GM18870 (cell line): ENCODE measurements around the gene RFNG.

Source experiments
- ATAC-seq: cut with Tn5 transposase; IDR thresholded peaks from one replicate; pipeline ENCODE4 v1.9.1; 2021; ENCODE audit warnings: moderate library complexity; ENCODE audit not compliant: unreplicated experiment

RFNG gene

DNA sequence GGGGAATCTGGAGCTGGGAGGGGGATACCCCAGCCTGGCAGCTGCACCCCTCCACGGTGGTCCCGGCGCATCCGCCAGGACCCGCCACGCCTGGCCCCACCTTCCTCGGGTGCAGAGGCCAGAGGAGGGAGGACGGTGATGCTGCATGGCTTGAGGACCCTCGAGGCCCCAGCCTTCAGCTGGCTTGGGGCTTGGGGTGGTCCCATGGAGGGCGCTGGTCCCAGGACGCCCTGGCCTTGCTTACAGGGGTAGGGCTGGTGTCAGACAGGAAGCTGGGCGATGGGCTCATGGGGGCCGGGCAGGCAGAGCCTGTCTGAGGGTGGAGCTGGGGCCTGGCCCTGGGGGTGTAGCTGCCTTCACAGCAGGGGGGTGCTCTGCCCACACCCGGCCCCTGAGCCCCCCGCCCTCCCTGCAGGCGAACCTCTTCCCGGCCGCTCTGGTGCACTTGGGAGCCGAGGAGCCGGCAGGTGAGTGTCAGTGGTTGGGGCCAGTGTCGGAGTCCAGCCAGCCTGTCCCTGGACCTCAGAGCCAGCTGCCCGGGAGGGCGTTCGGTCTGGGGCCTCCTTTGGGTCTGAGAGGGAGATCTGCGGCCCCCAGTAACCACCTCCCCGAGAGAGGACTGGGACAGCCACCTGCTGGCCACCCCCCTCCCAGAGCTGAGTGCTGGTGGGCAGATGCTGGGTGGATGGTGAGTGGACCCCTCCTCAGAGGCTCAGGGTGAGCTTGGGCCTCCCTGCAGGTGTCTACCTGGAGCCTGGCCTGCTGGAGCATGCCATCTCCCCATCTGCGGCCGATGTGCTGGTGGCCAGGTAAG lies 35.3 kb downstream of the RFNG start:
- ATAC-seq = no peak

DNA sequence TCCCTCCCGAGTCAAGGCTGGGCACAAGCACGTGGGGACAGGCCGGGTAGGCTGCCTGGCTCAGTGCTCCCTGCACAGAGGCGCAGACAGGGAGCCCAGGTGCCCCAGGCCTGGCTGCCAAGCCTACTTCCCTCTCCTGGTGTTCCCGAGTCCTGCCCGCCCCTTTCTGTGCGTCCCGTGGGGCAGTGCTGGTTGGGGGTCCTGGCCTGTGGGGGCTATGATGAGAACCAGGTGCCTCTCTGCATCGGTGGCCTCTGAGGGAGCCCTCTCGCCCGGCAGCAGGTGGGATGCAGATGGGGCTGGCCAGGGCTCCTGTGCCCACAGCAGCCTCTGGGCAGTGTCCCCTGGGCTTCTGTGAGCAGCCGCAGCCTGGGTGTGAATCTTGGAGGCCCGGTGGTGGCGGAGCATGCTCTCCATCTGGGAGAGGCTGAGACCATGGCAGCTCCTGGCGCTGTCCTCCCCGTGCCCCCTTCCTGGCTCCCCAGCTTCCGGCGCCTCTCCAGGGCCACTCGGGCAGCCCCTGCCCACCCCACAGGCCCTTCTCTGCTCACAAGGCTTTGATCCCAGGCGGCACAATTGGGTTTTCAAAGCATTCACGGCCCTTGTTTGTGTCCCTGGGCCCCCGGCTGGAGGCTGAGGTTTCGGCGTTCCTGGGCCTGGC lies 36.2 kb downstream of the RFNG start:
- no peak for ATAC-seq

DNA sequence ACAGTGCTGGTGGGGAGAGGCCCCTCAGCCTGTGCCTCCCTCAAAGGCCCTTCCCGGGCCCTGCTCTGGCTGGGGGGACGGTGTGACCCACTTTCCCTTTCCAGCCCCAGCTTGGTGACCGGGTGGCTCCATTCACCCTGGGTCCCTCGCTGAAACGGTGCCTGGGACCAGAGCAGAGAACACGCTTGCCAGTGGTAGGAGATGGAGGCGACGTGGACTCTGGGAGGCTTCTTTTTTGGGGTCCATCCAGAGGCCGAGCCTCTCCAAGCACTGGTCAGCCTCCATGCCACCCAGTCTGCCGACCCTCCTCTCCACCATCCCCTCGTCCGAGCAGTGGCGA lies 36.7 kb downstream of the RFNG start:
- ATAC-seq = no peak

DNA sequence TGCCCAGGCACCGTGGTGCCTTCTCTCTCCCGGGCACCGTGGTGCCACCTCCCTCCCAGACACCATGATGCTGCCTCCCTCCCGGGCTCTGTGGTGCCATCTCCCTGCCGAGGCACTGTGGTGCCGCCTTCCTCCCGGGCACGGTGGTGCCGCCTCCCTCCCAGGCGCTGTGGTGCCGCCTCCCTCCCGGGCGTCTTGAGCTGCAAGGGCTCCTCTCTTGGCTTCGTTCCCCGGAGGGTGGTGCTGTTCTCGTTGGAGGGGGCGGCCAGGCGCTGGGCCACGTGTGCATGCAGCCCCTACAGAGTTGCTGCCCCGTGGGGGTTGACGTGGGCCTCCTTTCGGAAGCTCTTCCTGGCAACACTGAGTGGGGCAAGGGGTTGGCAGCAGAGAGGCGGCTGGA lies 37.2 kb downstream of the RFNG start:
- ATAC-seq = no peak

DNA sequence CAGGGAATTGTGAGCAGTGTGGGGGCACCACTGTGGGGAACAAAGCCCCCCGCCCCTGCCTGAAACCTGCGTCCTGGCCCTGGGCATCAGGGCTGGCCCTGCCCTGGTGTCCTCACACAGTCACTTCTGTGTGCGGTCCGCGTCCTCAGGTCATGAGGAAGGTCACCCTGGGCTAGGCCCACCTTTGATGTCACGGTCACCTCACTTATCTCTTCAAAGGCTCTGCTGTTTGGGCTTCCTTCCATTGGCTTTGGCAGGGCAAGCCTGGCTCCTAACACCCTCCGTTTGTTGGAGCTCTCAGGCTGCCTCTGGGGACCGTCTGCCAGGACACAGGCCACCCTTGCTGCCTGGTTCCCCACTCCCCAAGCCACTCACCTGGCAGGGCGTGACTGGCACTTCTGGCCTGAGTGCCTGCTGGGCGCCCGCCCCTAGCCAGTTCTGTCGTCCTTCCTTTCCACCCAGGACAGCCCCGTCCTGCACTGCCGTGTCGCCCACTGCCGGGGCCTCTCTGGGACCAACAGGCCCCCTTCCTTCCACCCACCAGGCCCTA lies 37.8 kb downstream of the RFNG start:
- no peak for ATAC-seq

DNA sequence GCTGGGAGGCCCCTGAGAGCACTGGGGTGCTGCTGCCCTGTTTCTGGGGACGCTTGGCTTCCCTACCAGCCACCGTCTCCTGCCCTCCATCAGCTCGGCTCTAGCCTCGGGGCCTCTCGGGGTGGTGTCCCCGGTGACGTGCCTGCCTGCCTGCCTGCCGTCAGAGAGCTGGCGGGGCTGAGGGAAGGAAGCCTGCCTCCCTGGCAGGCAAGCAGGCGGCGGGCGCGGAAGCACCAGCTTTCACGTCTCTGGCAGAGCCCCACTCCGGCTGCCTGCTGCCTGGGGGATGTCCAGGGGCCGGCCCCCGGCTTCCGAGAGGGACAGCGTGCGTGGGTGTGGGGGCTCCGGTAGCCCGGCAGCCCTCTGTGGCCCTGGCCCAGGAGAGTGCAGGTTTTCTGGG lies 38.3 kb downstream of the RFNG start:
- no peak for ATAC-seq

DNA sequence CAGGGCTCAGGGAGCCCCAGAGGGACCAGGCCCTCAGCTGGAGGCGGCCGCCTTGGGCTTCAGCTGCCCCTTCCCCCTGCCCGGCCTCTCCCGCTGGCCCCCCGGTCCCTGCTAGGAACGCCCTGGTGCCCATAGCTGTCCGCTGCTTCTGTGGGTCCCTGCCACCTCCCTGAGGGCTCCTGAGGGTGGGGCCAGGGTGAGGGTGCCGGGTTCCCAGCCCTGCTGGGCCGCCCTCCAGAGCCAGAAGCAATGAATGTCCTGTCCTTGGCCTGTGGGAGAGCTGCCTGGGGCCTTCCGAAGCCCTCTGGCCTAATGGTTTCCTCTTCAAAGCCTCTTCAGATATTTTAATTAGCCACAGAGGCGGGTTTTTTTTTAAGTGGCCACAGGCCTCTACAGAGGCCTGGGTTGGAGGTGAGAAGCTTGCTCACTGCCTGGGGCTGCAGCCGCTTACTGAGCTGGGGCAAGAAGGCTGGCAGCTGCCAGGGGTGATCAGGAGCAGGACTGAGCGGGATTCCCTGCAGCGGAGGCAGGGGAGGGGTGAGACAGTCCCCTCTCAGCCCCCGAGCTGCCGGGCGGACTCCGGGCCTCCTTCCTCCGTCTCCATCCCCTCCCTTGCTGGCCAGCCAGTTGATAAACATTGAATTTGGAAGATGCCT lies 38.8 kb downstream of the RFNG start:
- ATAC-seq = no peak

DNA sequence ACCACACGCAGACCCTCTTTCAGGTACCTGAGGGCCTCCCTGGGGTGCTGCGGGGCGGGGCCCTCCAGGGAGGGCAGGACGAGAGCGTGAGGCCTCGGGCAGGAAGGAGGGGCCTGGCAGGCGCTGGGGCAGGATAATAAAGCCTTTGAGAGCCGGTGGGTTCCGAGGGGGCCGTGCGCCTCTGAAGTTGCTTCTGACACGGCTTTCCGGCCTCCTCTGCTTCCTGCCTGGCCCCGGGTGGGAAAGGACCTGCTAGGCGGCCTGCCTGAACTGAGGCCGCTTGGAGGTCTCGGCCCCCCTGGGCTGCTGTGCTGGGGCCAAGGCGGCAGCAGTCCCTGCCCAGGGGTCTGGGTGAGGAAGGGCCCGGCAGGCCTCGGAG lies 39.4 kb downstream of the RFNG start:
- no peak for ATAC-seq

DNA sequence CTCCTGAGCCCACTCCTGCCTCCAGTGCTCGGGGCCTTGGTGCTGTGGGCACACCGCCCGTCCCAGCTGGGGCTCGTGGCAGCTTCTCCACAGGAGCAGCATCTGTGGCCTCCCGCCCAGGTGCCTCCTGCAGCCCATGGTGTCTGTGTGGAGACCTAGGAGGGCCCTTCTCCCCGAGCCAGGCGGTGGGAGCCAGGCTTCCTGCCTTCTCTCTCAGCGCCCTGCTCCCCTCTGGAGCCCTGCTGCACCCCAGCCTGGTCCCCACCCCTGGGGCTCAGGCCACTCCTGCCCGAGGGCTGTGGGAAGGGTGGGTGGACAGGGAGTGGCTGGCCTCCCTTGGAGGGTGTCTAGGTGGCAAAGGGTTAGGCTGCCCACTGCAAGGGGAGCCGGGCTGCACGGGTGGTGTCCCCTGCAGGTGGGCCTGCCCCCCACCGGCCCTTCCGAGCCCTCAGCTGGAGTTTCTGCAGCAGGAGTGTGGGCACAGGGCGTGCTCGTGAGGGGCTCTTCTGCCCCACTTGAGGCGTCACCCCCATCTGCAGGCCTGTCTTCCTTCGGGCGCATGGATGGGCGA lies 39.9 kb downstream of the RFNG start:
- ATAC-seq = no peak

DNA sequence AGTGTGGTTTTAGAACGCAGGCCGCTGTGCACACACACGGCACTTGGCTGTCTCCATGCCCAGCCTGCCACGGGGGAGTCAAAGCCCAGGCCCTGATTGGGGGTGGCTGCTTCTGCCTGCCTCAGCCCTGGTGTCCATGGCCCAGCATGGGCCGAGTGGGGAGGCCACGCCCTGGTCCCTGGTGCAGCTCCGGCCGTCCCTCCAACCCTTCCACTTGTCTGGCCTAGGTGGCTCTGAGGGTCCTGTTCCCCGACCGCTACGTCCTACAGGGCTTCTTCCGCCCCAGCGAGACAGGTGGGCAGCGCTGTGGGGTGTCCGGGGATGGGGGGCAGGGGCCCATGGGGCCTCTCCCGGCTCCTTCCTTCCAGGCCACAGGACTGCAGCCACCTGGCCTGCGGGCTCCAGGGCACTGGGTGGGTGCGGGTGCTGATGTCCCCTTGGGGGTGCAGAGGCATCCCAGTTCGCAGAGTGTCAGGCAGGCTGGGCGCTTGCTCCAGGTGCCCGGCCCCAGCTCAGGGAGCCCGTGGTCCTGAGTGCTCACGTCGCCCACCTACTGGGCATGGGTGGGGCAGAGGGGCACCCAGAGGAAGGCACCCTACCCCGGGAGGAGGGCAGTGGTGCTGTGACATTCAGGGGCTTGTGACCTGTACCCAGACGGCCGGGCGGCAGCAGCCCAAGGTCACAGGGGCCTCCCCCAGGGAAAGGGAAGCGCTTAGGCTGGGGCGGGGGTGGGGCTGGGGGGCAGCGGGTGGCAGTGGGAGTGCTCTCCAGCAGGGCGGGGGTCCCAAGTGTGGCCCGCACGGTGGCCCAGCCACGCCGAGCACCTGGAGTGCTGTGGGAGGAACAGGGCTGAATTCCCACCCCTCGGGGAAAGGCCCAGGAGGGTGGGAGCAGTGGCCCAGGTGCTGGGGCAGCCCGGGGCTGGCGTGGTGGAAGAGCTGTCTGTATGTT lies 40.8 kb downstream of the RFNG start:
- ATAC-seq = no peak

DNA sequence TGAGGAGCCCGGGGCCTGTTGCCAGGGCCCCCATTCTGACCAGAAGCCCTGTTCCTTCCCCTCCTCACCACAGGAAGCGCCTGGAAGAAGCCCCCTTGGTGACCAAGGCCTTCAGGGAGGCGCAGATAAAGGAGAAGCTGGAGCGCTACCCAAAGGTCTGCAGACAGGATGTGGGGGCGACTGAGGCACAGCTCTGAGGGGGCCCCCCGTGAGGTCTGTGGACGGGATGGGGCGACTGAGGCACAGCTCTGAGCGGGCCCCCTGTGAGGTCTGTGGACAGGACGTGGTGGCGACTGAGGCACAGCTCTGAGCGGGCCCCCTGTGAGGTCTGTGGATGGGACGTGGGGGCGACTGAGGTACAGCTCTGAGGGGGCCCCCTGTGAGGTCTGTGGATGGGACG lies 42.2 kb downstream of the RFNG start:
- ATAC-seq = no peak

DNA sequence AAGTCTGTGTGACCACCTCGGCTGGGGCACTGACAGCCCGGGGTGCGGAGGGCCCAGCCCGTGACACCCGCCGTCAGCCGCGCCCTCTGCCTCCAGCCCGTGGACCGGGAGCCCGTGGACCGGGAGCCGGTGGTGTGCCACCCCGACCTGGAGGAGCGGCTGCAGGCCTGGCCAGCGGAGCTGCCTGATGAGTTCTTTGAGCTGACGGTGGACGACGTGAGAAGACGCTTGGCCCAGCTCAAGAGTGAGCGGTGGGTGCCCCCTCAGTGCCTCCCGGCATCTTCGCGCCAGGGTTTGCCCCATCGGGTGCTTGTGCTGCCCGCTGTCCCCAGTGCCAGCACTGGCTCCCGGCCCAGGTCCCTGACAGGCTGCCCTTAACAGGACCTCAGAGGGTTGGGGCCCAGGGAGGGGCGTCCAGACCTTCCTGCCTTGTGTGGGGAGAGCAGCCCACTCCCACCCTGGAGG lies 42.6 kb downstream of the RFNG start:
- no peak for ATAC-seq

DNA sequence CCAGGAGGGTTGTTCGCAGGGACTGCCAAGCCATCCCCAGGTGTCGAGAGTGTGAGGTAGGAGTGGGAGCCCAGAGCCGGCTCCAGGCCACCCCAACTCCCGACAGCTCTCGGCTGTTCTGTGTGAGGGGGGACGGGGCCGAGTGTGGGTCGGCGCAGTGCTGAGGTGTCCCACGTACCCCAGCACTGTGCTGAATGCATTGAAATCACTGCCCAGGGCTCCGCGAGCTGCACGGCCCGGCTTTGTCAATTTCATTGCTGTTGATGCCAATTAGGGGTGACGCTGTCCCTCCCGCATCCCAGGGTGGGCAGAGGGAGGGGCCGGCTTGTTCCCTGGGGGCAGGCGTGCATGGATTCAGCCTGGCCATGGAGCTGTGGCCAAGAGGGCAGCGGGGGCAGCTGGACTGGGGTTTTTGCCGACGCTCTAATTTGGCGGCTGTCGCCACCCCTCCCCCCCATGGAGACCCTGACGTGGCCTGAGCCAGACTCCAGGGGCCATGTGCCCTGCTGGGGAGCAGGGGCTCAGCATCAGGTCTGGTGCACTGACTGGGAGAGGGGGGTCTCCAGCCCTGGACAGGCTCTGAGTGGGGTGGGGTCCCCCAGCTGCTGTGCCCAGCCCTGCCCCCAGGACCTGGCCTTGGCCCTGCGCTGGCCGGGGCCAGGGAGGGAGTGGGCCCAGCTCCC lies 43.2 kb downstream of the RFNG start:
- ATAC-seq = no peak

DNA sequence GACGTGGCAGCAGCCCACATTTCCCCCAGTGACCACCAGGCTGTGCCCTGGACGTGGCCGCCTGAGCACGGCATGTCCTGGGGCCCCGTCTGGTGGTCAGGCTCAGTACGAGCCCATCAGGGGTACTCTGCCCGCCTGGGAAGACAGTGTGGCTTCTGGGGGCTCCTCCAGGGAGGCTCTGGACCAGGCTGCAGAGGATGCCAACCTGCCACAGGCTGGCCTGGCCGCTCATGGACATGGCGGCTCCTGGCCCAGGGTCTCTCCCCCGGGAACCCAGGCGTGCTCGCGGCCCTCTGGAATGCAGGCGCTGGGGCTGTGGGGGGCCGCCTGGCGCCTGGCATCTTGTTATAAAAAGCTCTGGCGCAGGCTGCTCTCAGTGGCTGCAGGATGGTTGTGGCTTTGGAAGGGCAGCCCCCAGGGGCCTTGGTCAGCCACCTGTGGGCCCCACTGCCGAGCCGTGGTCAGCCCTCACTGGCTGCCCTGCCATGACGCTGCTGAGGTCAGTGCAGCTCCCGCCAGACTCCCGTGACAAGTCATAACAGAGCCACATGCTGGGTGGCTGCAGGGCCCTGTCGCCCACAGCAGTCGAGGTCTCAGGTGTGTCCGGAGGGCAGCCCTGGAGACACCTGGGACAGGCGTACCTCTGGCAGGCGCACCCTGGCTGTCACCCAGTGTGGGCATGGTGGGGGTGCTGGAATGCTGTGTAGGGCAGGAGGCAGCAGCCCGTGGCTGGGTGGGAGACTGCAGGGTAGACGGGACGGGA lies 43.9 kb downstream of the RFNG start:
- no peak for ATAC-seq

DNA sequence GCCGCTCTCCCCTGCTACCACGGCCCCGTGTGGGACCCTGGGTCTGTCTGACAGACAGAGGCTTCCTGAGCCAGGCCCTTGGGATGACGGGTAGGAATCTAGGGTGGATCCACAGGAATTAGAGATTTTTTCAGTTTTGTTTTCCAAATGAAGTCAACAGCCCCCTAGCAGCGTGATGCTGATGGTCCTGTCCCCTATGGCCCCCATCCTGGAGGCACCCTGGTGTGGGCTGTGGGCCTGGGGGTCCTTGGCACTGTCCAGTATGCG lies 44.5 kb downstream of the RFNG start:
- no peak for ATAC-seq

DNA sequence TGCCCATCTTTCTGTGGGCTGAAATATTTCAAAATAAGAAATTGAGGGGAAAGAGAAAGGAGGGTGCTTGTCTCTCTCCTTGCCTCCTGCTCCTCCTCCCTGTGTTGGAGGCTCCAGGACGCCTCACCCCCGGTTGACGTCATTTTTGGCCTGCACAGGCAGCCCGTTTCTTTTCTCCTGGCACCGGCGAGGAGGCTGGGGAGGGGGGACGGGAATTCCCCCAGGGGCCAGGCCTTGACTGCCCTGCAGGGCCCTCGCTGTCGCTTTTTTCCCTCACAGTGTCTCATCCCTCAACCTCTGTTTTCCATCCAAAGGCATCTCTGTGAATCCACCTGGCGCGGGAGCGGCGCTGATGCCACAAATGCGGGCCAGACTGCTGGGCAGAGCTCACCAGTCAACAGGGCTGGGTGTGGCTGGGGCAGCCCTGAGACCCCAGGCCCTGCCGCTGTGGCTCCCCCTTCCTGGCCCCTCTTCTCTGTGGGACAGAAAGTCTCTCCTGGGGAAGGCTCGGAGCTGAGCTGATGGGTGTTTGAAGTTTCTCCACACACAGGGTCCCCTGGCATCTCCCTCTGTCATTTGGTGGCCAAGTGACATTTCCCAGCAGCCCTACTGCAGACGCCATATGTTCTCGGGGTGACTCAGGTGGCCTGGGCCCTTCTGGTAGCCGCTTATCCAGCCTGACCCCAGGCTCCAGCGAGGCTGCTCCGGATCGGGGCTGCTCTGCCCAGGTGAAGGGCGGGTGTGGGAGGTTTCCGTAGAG lies 45.0 kb downstream of the RFNG start:
- ATAC-seq = no peak

DNA sequence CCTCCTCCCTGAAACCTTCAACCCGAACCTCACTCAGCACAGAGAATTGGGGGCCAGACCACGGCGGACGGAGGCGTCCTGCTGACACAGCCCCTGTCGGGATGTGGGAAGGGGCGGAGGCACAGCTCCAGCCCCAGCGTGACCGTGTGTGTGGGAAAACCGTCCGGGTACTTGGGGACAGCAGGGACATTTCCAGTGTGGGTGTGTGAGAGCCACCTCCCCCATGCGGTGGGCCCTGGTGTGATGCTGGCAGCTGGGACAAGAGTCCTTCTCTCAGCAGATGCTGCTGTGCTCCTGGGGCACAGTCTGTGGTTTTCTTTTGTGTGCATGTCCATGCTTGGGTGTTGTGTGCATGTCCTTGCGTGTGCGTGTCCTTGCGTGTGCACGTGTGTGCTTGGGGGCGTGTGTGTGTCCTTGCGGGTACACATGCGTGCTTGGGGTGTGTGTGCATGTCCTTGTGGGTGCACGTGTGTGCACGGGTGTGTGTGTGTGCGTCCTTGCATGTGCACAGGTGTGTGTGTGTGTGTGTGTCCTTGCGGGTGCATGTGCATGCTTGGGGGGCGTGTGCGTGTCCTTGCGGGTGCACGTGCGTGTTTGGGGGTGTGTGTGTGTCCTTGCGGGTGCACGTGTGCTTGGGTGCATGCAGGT lies 45.8 kb downstream of the RFNG start:
- no peak for ATAC-seq
